Stimulated activated naive CD4-positive, alpha-beta T cell treated with Interleukin-2 at 50 U/mL for 16 hours (primary cell): Measurements from ENCODE around the gene CHCHD3.

Source experiments
- DNase-seq: peaks from one replicate; lab custom pipeline; 2025; lab: John Stamatoyannopoulos, UW

The CHCHD3 gene

DNA sequence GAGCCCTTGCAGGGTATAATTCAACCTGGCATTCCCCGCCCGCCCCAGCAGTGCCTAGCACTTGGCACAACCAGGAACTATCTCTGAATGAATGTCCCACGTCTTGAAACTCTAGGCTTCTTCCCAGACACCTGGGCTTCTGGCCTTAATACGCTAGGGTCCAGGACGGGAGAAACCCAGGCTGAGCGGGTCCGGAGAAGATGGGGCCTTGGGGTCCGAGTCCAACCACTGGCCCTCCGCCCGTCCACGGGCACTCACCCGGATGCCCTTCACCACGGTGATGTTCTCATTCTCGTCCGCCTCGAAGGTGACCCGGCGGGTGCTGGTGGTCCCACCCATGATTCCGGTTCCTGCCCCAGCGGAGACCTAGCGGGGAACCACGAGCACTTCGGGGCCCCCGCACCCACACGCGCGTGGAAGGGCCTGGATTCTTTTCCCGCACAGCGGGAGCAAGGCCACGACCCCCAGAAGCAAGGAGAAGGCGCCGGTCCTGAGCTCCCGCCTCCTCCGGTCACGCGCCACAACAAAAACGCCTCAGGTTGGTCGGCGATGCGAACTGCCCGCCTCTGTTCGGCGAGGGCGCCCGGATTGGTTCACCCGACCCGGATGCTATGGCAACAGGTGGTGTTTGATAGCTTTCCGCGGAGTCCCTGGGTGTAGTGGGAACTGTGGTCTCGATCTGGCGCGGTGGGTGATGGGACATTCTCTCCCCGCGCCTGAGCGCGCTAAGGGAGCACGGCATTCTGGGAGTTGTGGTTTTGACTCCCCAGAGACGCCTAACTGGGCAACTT, at the start of gene CHCHD3:
CHCHD3 (minus strand) TSS at position 492 of the 791 bp plus-strand sequence; CDS start at position 339, 153 bp downstream.
- DNase-seq = peak; percentile 97

DNA sequence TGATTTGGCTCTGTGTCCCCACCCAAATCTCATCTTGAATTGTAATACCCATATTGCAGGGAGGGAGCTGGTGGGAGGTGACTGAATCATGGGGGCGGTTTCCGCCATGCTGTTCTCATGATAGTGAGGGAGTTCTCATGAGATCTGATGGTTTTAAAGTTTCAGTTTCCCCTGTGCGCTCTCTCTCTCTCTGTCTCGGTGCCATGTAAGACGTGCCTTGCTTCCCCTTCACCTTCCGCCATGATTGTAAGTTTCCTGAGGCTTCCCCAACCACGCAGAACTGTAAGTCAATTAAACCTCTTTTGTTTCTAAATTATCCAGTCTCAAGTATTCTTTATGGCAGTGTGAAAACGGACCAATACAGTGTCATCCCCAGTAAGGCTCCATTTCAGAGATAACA, 48.3 kb upstream of the CHCHD3 start:
- no peak for DNase-seq

DNA sequence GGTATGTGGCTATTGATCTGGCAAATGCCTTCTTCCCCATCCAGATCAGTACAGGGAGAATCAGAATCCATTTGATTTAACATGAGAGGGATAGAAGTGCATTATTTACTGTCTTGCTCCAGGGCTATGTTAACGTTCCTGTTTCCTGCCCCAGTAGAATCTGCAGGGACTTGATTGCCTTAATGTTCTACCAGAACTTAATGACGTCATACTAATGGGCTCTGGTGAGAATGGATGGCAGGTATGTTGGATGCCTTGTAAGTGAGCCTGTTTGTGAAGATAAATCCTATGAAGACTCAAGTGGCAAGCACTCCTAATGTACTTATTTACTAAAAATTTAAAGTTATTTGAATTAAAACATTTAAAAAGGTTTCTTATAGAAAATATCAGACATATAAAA, 44.5 kb upstream of the CHCHD3 start:
- no peak for DNase-seq

DNA sequence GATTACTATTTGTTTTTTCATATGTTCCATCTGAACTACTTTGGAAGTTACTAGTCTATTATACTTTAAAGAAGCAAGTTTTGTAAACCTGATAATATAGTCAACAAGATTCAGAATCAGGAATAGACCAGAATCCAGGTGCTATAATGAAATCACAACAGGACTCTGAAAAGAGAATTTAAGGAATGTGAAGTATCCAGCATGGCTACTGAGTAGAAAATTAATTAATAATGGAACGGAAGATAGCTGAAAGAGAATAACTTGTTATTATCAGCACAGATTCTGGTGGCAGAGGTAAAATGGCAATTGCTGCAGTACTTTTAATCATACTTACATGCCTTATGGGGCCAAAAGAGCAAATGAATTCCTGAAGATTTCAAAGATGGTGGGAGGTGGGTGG, 43.1 kb upstream of the CHCHD3 start:
- DNase-seq = no peak

DNA sequence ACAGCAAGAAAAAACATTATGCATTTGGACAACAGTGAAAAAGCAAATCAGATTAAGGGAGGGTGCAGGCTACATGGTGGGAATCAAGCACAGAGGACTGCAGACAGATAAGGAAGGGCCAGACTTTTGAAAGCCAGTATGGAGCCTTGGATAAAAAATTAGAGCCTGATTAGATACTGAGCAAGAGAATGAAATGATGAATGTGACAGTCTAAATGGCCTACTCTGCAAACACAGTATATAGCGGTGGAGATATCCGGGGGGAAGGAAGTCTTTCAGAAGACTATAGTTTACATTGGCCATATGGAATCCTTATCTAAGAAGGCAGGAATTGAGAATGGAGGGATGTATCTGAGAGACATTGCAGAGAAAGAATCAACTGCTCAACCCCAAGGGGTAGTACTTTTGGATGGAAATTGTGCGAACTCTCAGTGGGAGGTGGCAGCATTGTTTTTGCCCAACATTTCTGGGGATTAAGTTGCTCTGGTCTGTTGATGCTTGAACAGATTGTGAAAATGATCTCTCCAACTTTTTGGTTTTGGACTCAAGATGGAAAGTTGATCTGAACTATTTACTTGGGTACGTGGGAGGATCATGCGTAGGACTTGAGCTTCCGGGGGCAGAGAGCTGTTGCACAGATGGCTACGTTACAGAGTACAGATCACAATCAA, 39.4 kb upstream of the CHCHD3 start:
- DNase-seq = no peak

DNA sequence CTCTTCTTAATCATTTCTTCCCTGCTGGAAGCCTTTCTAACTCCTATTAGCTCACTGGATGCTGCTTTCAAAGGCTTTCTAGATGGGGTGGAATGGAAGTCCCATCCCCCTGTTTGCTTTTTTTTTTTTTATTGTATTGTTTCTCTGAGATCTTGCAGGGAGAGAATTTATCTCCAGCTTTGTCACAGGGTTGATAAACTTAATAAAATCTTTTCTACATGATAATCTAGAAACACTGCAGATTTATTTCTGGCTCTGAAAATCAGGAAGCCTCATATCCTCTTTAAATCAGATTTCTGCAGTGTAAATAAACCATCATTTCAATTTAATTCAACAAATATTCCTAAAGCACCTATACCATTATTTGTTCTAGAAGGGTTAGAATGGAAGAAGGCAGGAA, 37.2 kb upstream of the CHCHD3 start:
- no peak for DNase-seq

DNA sequence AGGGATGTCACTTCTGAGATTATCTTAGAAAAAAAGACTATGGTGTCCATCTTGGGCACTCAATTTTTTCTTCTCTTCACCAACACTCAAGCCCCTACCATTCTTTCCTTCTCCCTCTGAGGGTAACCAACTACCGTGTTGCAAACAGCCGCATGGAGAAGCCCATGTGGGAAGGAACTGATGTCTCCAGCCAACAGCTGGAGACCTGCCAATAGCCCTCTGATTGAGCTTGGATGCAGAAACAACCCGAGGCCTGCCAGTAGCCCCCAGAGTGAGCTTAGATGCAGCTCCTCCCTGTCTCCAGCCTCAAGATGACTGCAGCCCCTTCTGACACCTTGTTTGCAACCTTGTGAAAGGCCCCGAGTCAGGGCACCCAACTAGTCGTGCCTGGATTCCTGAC, 36.4 kb upstream of the CHCHD3 start:
- DNase-seq = no peak

DNA sequence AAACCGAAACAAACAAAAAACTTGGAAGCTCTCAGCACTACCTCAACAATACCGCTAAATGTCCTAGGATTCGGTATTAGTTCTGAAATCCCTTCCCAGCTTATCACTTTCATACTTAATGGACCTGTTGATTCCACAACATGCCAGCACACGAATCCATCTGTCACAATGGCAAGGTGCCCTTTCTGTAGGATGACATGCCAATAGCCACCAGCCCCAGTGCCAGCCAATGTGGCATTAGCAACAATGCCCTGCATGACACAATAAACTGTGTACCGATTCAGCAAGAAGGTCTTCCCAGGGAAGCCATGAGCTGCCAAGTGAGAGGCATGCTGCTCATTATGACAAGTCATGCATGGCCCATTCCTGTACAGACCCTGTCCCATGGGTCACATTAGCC, 35.6 kb upstream of the CHCHD3 start:
- DNase-seq = no peak

DNA sequence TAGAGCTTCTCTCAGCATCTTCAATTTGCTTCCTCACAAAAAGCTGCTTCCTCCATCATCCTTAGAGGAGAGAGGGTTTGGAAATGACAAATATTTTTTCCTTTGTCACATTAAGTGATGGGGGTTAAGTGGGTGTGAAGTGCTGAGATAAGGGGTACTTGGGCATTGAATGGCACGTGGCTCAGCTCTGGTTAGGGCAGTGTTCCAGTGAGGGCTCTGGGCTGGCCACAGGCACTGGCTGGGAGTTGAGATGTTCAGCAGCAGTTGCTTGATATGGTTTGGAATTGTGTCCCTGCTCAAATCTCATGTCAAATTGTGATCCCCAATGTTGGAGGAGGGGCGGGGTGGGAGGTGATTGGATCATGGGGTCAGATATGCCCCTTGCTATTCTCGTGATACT, 33.7 kb upstream of the CHCHD3 start:
- DNase-seq = no peak

DNA sequence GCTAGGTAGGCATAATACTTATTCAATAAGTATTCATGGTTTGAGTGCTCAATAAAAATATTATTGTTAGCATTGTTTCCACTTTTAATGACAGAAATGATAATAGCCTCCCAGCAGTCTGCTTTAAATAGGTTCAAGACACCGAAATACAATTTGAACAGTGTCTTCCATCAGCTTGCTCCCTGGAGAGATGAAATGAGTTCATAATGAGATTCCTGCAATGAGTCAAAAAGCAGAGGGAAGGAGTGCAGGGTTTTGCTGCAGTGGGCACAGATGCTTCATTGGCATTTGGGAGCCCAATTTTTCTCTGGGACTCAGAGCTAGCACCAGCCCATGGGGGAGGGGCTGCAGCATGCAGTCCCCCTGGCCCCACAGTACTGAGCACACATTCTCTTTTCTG, 32.6 kb upstream of the CHCHD3 start:
- no peak for DNase-seq

DNA sequence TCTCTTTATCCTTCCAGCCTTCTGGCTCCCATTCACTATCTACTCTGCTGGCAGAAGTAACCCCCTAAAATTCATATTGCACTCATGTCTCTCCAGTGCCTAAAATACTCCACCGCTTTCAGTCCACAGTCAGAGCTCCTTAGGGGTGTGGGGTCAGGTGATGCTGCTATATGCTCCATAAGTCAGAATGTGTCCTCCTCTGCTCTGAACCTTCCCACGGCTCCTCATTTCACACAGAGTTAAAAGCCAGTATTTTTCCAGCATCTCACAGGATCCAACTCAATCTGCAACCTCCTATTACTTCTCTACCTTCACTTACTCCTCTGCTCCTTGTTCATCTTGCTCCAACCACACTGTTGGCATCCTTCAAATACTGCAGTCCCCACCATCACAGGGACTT, 31.1 kb upstream of the CHCHD3 start:
- DNase-seq = no peak

DNA sequence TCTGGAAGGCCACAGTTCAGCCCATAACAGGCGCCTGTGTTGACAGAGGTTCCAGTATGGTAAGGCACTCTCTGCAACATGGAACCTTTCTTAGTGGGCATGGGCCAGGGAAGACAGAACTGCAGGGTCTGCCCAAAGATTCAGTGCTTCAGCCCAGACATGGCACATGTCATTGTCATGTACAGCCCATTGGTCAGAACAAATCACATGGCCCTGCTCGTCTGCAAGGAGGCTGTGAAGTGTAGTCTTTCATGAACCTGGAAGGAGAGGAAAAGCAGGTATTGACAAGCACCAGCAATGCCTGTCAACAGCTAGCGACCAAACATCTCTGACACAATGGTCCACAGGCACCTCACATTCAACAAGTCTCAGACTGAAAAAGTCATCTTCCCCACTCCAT, 30.4 kb upstream of the CHCHD3 start:
- DNase-seq = no peak

DNA sequence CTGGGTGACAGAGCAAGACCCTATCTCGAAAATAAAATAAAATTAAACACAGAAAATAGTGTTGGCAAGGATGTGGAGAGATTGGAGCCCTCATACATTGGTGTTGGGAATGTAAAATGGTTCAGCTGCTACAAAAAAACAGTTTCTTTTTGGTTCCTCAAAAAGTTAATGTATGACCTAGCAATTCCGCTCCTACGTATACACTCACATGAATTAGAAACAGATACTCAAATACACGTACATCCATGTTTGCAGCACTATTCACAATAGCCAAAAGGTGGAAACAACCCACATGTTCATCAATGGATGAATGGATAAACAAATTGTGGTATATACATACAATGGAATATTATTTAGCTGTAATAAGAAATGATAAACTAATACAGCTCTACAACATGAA, 28.4 kb upstream of the CHCHD3 start:
- DNase-seq = no peak

DNA sequence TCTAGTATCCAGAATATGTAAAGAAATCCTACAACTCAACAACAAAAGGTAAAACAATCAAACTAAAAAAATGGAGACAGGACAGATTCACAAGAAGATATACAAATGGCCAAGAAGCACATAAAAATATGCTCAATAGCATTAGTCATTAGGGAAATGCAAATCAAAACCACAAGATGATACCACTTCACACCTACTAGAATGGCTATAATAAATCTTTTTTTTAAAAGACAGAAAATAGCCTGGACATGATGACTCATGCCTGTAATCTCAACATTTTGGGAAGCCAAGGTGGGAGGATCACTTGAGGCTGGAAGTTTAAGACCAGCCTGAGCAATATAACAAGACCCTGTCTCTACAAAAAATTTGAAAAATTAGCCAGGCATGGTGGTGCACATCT, 27.9 kb upstream of the CHCHD3 start:
- no peak for DNase-seq

DNA sequence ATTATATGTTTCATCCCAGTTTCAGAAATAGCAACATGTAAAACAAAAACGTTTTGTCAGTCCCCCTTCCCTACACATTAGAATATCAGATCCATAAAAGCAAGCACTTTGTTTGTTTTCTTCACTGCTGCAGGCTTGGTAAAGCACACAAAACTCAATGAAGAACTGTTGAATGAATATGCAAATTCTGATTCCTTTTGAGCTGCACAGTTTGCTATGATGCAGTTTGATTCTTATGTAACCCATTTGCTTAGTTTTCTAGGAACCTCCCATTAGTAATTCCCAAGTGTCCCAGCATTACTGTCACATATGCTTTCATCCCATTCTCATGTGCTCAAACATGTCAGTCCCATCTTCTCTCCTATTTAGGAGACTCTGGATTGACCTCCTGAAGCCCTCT, 26.1 kb upstream of the CHCHD3 start:
- no peak for DNase-seq

DNA sequence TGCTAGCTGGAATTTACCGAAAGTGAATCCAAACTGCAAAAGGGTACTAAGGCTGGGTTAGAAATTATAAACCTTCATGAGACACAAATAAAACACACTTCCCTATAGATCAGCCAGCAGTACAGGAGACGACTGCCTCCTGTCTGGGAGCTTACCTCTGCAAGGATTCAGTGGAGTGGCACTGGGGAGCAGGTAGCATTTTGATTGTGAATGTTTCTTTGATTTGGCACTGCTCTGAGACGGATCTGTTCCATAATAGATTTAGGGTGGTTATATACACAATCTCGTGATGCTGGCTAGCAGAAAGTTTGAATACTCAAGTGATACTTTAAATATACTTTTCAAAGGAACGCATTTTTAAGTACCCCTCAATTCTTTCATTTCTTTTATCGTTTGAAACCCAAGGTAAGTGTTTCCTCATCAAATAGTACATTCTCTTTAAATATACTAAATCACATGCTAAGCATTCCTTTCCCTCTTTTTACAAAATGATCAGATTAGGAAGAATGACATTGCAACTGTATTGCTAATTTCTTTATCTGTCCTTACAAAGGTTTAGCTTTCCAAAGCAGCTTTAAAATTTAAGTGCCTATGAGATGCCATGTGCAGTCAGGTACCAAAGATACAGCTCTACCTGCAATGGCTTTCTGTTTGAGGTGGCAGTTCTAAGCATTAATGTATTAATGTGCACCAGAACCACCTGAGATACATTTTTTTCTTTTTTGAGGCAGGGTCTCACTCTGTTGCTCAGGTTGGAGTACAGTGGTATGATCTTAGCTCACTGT, 20.6 kb upstream of the CHCHD3 start:
- no peak for DNase-seq

DNA sequence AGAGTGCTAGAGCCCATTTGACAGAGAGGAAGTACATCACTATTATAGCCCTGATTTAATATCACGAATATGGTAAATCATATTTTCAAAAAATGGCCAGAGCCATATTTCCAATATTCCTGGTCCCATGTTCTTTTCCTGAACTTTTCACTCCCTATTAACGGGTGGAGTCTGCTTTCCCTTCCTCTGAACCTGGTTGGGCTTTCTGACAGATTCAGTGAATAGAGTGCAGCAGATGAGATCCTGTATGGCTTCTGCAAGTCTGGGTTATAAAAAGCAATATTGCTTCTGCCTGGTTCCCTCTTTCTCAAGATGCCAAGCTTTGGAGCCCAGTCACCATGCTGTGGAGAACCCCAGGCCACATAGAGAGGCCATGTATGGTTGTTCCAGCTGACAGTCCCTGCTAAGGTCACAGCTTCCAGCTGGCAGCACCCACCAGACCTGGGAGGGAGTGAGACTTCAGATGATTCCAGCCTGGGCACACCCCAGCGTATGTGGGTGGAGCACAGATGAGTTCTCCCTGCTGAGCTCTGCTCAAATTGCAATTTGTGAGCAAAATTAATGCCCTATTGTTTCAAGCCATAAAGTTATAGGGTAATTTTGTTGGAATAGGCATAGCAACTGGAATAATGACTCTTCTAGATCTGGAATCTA, 17.9 kb upstream of the CHCHD3 start:
- no peak for DNase-seq

DNA sequence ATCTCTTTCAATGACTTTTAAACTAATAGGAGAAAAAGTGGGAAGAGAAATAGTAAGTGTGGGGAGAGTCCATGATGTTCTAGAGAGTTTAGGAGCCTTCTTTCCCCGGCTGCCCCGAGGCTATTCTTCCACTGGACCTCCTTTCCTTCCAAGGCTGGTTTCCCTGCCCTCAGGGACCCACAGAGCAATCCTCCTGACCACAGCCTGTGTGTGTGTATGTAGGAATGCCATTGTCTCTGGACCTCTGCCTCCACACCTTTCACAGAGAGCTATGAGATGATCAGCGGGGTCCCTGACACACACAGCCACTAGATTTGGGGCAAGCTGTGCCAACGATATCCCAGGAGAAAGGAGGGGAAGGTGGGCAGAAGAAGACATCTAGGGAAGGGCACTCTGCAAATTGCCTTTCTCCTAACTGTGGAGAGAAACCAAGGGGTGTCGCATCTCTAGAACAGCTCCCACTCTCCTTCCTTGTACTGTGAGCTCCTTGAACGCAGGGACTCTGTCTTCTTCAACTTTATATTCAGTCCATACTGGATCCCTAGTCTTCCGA, 13.3 kb upstream of the CHCHD3 start:
- DNase-seq = no peak

DNA sequence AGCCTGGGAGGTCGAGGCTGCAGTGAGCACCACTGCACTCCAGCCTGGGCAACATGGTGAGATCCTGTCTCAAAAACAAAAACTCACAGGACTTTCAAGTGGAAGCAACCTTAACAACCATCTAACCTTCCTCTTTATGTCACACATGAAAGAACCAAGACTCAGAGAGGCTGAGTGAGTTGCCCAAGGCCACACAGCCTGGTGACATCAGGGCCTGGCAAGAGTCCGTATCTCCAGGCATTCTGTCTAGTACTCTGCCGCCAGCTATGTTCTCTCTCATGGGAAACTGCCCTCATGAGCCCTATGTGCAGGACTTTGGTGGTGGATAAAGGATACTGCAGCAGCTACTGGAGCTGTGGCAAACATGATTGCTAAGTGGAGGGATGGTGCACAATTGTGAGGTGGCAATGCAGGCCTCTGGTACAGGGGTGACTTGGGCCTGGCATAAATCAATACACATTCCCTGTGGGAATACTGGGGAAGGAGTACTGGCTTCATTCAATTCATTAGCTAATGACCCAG, 10.1 kb upstream of the CHCHD3 start:
- no peak for DNase-seq

DNA sequence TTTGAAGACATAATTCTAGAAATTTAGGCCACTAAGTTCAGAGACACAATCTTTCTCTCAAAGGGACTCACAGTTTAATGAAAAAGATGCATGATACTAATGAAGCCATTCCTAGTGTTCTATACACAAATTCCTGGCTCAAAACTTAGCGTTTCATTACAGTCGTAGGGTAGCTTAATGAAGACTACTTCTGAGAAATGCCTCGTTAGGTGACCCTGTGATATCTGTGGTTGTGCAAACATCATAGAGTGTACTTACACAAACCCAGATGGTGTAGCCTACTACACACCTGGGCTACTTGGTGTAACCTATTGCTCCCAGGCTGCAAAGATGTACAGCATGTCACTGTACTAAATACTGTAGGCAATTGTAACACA, 488 bp upstream of the CHCHD3 start:
- no peak for DNase-seq

DNA sequence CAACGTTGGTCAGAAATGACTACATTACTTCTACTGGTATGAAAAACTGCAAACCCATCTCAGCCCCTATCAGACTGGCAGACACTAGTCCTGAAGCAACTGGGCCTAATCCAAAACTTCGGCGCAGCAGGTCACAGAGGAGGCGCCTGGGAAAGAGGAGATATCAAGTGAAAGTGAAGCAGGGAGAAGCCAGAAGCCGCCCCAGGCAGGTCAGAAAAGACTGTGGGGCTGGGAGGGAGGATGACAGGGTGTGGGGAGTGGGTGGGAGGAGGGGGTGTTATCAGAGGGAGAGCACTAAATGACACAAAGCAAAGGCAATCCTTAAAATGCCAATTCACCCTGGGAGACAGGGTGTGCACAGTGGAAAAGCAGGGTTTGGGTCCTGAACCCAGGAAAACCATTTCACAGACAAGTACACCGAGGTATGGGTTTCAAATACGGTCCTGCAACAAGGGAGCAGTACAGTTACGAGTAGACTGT, 731 bp downstream of the CHCHD3 start:
- DNase-seq = peak; percentile 3

DNA sequence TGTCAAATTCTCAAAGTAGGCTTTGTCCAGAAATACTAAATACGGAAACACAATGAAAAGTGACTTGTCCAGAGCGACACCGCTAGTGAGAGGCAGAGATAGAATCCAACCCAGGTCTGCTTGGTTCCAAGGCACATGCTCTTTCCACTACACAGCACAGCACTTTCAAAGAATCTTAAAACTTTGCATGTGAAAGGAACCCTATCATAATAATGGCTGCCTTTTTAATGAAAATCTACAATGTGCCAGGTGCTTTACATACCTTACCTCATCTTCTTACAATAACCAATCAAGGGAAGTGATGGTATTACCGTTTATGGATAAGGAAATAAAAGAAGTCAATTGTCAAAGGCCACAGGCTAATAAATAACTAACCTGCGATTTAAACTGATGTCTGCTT, 2.6 kb downstream of the CHCHD3 start:
- DNase-seq = no peak
